ENCODE measurements around the gene ASGR2. TPM values are rescaled to one million over a fixed set of nuclear protein-coding genes. Genes with fewer than 3 reads are reported as not detected.
"Not testable (repeated sequence)": the region's sequence is repeated elsewhere in the genome, so short reads cannot be mapped to it uniquely, and the experiment has no call there.

ASGR2 gene
- total and polyA plus RNA-seq, 11 donors: 0.28 to 2.1 (median 0.34) TPM; not detected in 7

DNA sequence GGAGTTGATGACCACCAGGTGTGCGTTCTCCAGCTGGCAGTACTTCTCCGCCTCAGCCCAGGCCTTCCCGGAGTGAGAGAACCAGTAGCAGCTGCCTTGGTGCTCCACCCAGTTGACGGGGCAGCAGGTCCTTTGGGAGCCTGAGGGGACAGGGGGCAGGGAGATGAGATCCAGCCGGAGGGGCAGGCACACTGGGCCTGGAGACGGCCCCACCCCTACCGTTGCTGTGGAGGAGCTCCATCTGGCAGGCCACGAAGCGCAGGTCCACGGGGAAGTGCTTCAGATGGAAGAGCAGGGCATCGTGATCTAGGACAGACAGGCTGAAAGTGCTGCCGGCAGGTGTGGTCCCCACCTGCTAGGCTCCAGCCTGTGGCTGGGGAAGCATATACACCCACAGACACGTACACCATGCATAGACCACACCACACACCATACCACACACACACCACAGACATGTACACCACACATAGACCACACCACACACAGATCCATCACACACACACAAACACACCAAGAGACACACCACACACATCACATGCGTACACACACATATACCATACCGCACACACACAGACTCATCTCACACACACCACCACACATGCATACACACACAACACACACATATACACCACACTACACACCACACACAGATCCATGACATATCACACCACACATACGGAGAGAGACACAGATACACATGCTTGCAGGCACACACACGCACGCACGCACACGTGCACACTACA, 7.4 kb downstream of the ASGR2 start:
- WGBS, 4 donors: 69 to 76% (median 74%) methylated on average over 20 of the region's 20 CpGs
- ATAC-seq: peak in 1 of 4 donors; percentile 37

DNA sequence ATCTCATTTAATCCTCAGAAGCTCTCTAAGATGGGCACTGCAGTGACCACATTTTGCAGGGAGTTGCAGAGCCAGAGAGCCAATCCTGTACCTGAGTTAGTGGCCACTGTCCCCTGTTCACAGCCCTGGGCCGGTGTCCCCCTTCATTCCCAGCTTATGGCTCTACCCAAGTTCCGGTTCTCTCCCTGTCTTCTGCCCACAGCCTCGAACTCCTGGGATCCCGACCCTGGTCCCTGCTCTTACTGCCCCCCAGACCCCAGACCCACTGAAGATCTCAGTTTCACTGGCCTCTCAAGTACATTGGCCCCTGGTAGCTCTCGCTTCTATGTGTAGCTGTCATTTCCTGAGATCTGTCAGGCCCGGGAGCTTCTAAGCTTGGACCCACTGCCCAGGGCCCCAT, 12.2 kb downstream of the ASGR2 start:
- Histone ChIP-seq H3K9me3 (no peaks in the 10 kb centered on the region), H3K4me1 (peaks cover 0 to 9% (median 0%) of the 10 kb centered on the region in 12 donors), H3K27ac (no peak overlapping the region), H3K4me3 (no peak overlapping the region), H3K36me3 (no peaks in the 10 kb centered on the region), H3K27me3 (peaks cover 0 to 33% (median 0%) of the 10 kb centered on the region in 9 donors)
- DNase-seq: no peak
- 54 to 74% (median 64%) methylated on average over 6 of the region's 6 CpGs for WGBS, 4 donors
- intact Hi-C loops (cut with DNase I): no loop called here
- no peak for ATAC-seq
- TF ChIP-seq CTCF (IDR thresholded peaks at IDR 0.05): no peak
- no peak for TF ChIP-seq POLR2A (IDR thresholded peaks at IDR 0.05)

More for the DNA sequence above, 7.4 kb downstream of the ASGR2 start:
- H3K4me1 ChIP-seq: no peaks in the 10 kb centered on the region
- no peak overlapping the region for H3K27ac ChIP-seq
- intact Hi-C loops (cut with DNase I): no loop called here
- no peaks in the 10 kb centered on the region for H3K36me3 ChIP-seq
- peaks cover 0 to 46% (median 0%) of the 10 kb centered on the region in 9 donors for H3K27me3 ChIP-seq
- no peak for DNase-seq
- no peaks in the 10 kb centered on the region for H3K9me3 ChIP-seq
- TF ChIP-seq POLR2A (IDR thresholded peaks at IDR 0.05) (no peak), CTCF (IDR thresholded peaks at IDR 0.05) (no peak)
- no peak overlapping the region for H3K4me3 ChIP-seq

- WGBS, 4 donors: 85 to 93% (median 89%) methylated on average over 14 of the region's 14 CpGs
- H3K4me1 ChIP-seq: peaks cover 0 to 10% (median 0%) of the 10 kb centered on the region in 12 donors
- H3K36me3 ChIP-seq: no peaks in the 10 kb centered on the region
- H3K27ac ChIP-seq: no peak overlapping the region
- no peak for DNase-seq
- TF ChIP-seq POLR2A (IDR thresholded peaks at IDR 0.05) (no peak), CTCF (IDR thresholded peaks at IDR 0.05) (no peak)
- H3K9me3 ChIP-seq: no peaks in the 10 kb centered on the region
- no peak overlapping the region for H3K4me3 ChIP-seq
- intact Hi-C loops (cut with DNase I): no loop called here
- H3K27me3 ChIP-seq: peaks cover 0 to 40% (median 0%) of the 10 kb centered on the region in 9 donors
- ATAC-seq: no peak
Observed at GRCh38 chr17:7101531-7101930, 13.1 kb downstream of the ASGR2 start.

GRCh38 chr17:7100641-7101379, 13.8 kb downstream of the ASGR2 start:
- 90 to 97% (median 93%) methylated on average over 12 to 50 of the region's 50 CpGs for WGBS, 4 donors
- H3K36me3 ChIP-seq; DNase-seq; intact Hi-C loops (cut with DNase I); H3K9me3 ChIP-seq; H3K27ac ChIP-seq; ATAC-seq; H3K4me3 ChIP-seq: not testable (repeated sequence)
- peaks cover 0 to 43% (median 0%) of the 10 kb centered on the region in 9 donors for H3K27me3 ChIP-seq
- H3K4me1 ChIP-seq: peaks cover 0 to 17% (median 0%) of the 10 kb centered on the region in 12 donors
